Hematopoietic multipotent progenitor cell (in vitro differentiated cells): ENCODE data around the gene XPR1. TPM values are rescaled to one million over a fixed set of nuclear protein-coding genes. Genes with fewer than 3 reads are reported as not detected.
"Not testable (repeated sequence)": the region's sequence is repeated elsewhere in the genome, so short reads cannot be mapped to it uniquely, and the experiment has no call there.

Source experiments
- DNase-seq, 3 donors: peaks; one replicate each; pipeline ENCODE4 v3.0.0-alpha.2; 2011 to 2015; ENCODE audit warnings: low read depth in 2 of 3, low spot score in 2 of 3
- total RNA-seq: library from RNA; depleted of rRNA; stranded (reverse); fragments of >200 nt; gene quantifications from one replicate; pipeline ENCODE4 v1.2.3, GENCODE V29; 2012

The XPR1 gene
- total RNA-seq, 1 donor = 9.2 TPM

DNA sequence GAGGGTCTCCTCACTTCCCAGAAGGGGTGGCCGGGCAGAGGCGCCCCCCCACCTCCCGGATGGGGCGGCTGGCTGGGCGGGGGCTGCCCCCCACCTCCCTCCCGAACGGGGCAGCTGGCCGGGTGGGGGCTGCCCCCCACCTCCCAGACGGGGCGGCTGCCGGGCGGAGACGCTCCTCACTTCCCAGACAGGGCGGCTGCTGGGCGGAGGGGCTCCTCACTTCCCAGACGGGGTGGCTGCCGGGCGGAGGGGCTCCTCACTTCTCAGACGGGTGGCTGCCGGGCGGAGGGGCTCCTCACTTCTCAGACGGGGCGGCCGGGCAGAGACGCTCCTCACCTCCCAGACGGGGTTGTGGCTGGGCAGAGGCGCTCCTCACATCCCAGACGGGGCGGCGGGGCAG is 78.9 kb downstream of the XPR1 start:
- DNase-seq = not testable (repeated sequence)

DNA sequence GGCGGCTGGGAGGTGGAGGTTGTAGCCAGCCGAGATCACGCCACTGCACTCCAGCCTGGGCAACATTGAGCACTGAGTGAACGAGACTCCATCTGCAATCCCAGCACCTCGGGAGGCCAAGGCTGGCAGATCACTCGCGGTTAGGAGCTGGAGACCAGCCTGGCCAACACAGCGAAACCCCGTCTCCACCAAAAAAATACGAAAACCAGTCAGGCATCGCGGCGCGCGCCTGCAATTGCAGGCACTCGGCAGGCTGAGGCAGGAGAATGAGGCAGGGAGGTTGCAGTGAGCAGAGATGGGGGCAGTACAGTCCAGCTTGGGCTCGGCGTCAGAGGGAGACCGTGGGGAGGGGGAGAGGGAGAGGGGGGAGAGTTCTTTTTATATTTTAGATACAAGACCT is 79.4 kb downstream of the XPR1 start:
- not testable (repeated sequence) for DNase-seq

DNA sequence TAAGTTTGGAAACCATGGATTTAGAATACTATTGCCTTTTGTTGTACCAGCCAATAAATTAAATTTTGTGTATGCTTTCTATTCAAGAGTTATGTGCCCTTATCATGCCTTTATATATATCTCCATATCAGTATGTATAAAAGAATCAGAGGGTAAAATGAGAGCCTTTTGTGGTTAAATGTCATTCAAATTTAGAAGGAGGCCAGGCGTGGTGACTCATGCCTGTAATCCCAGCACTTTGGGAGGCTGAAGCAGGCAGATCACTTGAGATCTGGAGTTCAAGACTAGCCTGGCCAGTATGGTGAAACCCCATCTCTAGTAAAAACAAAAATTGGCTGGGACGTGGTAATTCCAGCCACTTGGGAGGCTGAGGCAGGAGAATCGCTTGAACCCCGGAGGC is 88.9 kb downstream of the XPR1 start:
- DNase-seq = no peak

DNA sequence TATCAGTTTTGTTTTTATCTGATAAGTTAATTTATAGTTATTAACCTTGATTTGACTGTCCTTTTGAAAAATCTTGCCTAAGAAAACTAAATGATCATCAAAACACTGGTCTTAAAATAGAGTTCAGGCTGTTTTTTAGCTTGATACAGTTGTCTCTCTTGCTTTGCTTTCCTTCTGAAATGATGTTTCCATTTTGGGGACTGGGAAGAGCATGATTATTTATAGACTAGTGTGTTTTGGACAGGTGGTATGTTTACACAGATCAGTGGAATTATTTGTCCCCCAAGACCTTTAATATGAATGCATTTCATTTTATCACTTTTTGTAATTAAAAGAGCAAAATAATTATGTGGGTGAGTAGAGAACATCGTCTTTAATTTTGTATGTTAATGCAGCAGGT is 90.8 kb downstream of the XPR1 start:
- DNase-seq = no peak

DNA sequence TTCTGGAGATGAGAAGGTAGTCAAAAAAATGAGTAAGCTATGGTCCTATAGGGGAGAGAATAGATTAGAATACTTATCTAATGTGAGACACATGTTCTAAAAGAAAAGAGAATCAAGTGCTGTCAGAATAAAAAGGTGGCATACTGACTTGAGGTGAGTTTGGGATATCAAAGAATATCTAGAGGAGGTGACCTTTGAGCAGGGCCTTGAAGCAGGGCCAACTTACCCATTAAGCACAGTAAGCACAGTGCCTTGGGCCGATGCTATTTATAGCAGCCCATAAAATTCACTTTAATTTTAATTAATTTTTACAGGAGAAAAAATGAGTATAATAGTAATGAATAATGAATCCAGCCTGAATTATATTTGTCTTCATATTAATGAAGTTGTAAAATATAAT is 92.2 kb downstream of the XPR1 start:
- no peak for DNase-seq

DNA sequence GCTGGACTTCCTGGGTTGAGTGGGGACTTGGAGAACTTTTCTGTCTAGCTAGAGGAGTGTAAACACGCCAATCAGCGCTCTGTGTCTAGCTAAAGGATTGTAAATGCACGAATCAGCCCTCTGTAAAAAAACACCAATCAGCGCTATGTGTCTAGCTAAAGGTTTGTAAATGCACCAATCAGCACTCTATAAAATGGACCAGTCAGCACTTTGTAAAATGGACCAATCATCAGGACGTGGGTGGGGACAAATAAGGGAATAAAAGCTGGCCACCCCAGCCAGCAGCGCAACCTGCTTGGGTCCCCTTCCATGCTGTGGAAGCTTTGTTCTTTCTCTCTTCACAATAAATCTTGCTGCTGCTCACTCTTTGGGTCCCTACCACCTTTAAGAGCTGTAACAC is 94.2 kb downstream of the XPR1 start:
- DNase-seq = not testable (repeated sequence)

DNA sequence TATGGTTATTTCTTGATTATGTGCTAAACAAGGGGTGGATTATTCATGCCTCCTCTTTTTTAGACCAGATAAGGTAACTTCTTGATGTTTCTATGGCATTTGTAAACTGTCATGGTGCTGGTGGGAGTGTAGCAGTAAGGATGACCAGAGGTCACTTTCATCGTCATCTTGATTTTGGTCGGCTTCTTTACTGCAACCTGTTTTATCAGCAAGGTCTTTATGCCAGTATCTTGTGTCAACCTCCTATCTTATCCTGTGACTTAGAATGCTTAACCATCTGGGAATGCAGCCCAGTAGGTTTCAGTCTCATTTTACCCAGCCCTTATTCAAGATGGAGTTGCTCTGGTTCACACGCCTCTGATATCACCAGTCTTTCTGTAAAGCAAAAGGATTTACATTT is 95.9 kb downstream of the XPR1 start:
- not testable (repeated sequence) for DNase-seq

DNA sequence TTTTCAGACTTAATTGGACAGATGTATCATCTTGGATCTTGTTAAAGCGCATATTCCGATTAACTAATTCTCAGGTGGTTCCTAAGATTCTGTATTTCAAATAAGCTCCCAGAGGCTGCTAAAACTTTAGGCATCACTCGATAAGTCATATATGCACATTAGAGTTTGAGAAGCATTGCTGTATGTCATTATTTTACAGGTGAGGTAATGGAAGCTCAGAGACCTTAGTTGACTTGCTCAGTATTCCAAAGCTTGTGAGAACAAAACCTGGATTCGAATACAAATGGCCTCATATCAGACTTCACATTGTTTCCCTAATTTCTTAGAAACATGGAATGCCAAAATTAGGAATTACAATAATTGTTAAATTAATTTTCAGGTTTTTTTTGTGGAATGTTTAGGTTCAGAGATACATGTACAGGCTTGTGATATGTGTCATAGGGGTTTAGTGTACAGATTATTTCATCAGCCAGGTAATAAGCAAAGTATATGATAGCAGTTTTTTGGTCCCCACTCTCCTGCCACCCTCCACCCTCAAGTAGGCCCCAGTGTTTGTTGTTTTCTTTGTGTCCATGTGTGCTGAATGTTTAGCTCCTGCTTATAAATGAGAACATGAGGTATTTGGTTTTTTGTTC is 96.8 kb downstream of the XPR1 start:
- DNase-seq = no peak

DNA sequence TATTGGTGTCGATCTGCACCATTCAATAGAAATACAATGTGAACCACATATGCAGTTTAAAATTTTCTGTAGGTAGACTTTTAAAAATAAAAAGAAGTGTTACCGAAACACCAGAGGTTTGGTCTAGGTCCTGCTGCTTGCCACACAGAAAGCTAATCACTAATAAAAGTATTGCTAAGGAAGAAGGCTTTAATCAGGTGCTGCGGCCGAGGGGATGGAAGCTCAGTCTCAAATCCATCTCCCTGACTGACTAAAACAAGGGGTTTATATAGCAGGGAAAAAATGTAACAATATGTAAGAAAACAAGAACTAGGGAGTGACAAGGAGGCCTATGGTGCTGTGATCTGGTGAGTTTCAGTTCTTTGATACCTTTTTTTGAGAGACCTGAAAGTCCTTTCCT is 99.3 kb downstream of the XPR1 start:
- DNase-seq = no peak

DNA sequence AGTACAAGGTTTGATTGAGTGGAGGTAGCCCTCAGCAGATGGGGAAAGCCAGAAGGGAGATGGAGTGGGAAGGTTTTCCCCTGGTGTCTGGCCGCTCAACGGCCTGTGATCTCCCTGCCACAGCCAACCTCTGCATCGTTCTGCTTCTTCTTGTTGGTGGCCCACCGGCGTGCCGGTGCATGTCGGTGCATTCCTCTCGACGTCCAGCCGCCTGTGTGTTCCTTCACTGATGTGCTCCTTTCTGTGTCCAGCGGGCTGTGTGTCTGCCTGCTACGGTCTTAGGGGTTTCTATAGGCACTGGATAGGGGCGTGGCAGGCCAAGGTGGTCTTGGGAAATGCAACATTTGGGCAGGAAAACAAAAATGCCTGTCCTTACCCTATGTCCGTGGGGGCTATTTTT is 101.0 kb downstream of the XPR1 start:
- no peak for DNase-seq

DNA sequence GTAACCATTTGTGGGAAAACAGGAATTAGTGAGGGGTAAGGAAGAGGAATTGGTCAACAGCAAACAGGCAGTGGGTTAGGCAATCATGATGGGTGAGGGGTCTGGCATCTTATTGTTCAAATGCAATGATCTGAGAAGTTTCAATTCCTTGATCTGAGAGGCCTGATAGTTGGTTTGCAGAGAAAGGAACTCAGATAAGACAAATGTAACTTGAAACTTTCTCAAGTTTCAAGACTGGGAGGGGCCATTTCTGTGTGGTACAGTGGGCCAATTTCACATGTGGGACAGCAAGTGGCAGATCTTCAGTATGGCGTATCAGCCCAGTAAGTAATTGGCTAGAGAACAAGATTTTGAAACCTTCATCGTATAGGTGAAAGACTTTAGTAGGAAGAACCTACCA is 102.5 kb downstream of the XPR1 start:
- no peak for DNase-seq

DNA sequence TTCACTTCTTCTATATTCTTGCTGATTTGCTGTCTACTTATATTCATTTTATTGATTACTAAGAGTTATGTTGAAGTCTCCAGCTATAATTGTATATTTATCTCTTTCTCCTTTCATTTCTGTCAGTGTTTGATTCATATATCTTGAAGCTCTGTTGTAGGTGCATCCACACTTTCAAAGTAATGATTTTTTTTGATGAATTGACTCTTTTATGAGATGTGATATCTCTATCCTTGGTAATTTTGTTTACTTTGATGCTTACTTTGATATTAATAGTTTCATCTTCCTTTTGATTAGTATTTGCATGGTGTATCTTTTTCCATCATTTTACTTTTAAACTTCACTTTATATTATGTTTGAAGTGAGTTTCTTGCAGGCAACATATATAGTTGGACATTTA is 110.8 kb downstream of the XPR1 start:
- no peak for DNase-seq

DNA sequence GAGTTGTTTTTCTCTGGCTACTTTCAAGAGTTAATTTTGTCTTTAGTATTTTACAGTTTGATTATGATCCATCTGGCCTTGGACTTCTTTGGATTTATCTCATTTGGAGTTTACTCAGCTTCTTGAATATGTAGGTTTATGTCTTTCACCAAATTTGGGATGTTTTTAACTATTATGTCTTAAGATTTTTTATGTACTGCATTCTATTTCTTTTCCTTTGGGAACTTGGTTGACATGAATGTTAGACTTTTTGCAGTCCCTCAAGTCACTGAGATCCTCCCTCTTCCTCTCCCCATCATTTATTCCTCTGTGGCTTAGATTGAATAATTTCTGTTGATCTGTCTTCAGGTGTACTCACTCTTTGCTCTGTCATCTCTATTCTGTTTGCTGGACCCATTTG is 112.0 kb downstream of the XPR1 start:
- no peak for DNase-seq

DNA sequence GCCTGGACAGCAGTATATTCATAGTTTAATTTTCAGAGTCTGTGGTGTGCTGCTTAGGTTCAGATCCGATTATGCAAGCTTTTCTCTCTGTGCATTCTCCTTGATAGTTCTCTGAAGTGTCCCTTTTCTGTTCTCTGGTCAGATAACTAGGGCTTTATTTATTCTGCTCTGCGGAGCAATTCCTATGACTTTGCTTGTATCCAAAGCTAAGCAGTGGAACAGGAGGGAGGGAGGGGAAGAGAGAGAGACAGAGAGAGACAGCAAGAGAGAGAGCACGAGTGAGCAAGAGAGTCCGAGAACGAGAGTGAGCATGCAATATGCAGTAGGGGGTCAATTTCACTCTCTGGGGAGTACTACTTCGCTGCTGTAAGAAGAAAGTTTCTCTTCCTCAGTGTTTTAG is 113.3 kb downstream of the XPR1 start:
- no peak for DNase-seq

DNA sequence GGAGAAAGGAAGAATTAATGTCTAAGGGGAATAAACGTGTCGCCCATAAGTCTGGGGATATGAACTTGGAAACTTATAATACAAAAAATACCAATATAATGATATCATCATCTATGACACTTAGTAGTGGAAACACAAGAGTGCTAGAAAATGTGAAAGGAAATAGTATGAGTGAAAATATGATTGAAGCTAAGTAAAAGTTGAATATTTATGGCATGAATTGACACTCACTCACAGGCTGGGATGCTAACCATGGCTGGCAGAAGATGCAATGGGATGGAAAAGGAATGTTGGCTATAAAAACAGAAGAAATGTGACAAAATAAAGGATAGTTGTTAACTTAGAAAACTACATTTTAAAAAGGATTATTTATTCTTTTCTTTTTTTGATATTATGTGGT is 120.1 kb downstream of the XPR1 start:
- DNase-seq = no peak

DNA sequence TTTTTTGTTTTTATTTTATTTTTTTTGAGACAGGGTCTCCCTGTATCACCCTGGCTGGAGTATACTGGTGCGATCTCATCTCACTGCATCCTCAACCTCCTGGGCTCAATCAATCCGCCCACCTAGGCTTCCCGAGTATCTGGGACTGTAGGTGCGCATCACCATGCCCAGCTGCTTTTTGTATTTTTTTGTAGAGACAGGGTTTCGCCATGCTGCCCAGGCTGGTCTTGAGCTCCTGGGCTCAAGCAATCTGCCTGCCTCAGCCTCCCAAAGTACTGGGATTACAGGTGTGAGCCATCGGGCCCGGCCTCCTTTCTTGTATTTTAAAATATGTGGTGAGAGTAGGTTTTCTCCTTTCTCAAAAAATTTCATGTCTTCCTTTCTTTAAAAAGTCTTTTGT is 122.6 kb downstream of the XPR1 start:
- no peak for DNase-seq

DNA sequence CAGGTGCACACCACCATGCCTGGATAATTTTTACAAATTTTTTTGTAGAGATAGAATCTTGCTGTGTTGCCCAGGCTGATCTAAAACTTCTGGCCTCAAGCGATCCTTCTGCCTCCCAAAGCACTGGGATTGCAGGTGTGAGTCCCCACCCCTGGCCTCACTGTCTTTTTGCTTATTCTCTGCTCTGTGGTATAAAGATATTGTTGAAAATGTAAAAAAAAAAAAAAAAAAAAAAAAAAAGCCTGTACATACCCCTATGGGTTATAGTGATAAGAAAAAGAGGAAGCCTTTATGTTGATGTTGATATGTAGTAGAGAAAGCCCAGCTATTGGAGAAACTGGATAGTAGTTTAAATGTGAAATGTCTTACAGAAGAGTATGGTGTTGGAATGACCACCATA is 125.8 kb downstream of the XPR1 start:
- no peak for DNase-seq

DNA sequence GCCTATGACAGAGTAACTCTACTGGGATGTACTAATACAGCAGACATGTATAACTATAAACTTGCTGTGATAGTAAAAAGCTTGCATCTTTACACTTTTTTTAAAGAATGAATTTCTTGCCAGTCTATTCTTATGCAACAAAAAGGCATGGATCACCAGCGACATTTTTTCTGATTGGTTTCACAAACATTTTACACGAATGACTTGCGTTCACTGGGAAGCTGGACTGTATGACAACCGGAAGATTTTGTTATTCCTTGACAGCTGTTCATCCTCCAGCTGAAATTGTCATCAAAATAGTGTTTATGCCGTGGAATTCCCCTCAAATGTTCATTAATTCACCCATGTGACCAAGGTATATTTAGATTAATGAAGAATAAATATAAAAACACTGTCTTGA is 131.0 kb downstream of the XPR1 start:
- DNase-seq = no peak

DNA sequence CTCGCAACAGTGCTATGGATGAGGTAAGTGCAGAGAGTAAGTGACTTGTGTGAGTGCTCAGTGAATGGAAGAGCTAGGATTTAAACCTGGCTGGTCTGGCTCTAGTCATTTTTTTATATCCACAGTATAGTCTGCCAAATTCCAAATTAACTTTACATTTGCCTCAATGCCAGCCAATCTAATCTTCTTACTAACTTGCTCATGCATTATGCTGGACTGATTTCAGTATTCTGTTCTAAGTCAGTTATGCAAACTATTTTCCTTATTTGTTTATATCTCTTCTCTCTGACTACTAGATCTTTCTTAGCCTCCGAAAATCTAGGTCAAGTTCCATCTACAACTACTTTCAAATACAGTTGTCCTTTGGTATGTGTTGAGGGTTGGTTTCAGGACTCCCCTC is 133.3 kb downstream of the XPR1 start:
- no peak for DNase-seq

DNA sequence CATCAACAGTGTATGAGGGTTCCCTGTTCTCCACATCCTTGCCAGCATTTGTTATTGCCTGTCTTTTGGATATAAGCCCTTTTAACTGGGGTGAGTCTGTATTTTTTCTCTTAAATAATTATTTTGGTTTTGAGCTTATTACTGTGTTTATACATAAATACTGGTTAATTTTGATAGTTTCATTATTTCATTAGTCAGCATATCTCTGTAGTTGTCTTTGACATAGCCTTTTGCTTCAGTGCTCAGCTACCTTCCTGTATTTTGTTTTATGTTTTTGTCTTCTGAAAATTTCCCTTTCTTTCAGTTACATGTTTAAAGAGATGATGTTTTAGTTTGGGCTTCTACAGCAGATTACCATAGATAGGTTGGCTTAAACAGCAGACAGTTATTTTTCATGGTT is 138.1 kb downstream of the XPR1 start:
- no peak for DNase-seq

DNA sequence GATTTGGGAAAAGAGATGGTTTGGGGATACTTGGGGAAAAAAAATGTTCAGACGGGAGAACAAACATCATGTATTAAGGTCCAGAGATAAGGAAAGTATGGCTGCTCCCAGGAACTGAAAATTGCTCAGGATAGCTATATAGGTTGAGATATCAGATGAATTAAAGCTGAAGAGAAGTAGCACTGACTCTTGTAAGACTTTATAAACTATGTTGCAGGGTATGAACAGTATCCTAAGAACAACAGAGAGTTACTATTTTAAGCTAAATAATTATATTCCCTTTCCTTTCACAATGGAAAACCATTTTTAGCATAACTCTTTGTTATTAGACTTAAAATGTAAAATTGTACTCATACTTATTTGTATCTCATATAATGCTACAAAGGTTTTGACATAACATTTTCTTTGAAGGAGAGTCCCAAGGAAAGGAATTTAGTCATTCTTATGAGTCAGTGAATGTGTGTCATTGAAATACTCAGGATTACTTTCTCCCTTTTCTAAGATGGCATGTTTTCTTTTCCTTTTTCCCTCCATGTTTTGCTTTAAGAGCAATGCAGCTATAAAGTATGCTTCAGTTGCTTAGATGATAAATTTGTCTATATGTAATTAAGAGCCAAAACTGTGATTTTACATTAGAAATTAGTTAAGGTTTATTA is 141.5 kb downstream of the XPR1 start:
- DNase-seq = no peak

DNA sequence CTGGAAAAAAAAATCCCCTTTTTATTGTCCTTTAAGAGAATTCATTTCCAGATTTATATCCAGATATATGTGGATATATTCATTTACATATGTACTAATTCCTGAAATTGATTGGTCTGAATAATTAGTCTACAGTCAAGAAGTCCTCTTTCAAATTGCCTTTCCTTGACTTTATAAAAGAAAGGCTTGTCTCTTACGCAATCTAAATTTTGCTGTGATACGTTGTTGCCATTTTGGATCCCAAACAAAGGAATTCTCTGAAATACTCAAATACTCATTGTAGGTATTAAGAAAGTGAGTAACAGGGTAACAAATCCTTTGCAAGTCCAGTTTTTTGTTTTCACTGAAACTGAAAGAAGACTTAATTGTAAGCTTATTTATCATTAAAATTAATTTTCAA is 144.0 kb downstream of the XPR1 start:
- no peak for DNase-seq
